H9 (cell line): ENCODE data around the gene DYRK4. TPM values are rescaled to one million over a fixed set of nuclear protein-coding genes. Genes with fewer than 3 reads are reported as not detected.

Source experiments
- DNase-seq: peaks from one replicate; pipeline ENCODE4 v3.0.0-alpha.2; 2017
- H2AFZ ChIP-seq: one replicate; pipeline ENCODE4 v1.6.1; 2013; ENCODE audit warnings: mild to moderate bottlenecking, low read length, control low read depth, moderate library complexity
- H2AK5ac ChIP-seq: 2 replicates; pipeline ENCODE4 v1.6.1; 2013; ENCODE audit warnings: low read length, control low read depth, mixed read lengths; ENCODE audit not compliant: insufficient read length
- H2BK120ac ChIP-seq: one replicate; pipeline ENCODE4 v1.6.1; 2013; ENCODE audit warnings: low read depth, mild to moderate bottlenecking, low read length, control low read depth, inconsistent platforms; ENCODE audit not compliant: poor library complexity, severe bottlenecking
- H2BK12ac ChIP-seq: 2 replicates; pipeline ENCODE4 v1.6.1; 2013; ENCODE audit warnings: low read length, control low read depth, mixed read lengths, low read depth; ENCODE audit not compliant: insufficient read length
- H2BK15ac ChIP-seq: 2 replicates; pipeline ENCODE4 v1.6.1; 2013; ENCODE audit warnings: low read depth, low read length, control low read depth
- H2BK20ac ChIP-seq: one replicate; pipeline ENCODE4 v1.6.1; 2013; ENCODE audit warnings: low read depth, mild to moderate bottlenecking, low read length, control low read depth, inconsistent platforms; ENCODE audit not compliant: poor library complexity, severe bottlenecking
- H2BK5ac ChIP-seq: 2 replicates; pipeline ENCODE4 v1.6.1; 2013; ENCODE audit warnings: low read length, control low read depth, mixed read lengths; ENCODE audit not compliant: insufficient read length
- H3K14ac ChIP-seq: 2 replicates; pipeline ENCODE4 v1.6.1; 2013; ENCODE audit warnings: low read length, control low read depth; ENCODE audit not compliant: insufficient read depth
- H3K18ac ChIP-seq: 2 replicates; pipeline ENCODE4 v1.6.1; 2013; ENCODE audit warnings: low read depth, mild to moderate bottlenecking, mixed read lengths, low read length, control low read depth; ENCODE audit not compliant: insufficient read length
- H3K23ac ChIP-seq: 2 replicates; pipeline ENCODE4 v1.6.1; 2013; ENCODE audit warnings: low read length, control low read depth, mixed read lengths, low read depth; ENCODE audit not compliant: insufficient read length
- H3K23me2 ChIP-seq: 2 replicates; pipeline ENCODE4 v1.6.1; 2013; ENCODE audit warnings: low read depth, mild to moderate bottlenecking, mixed read lengths, low read length, control low read depth; ENCODE audit not compliant: insufficient read length, poor library complexity, severe bottlenecking
- H3K27ac ChIP-seq: 2 replicates; pipeline ENCODE4 v1.5.1; 2013; ENCODE audit warnings: low read length, control low read depth, mixed read lengths, low read depth; ENCODE audit not compliant: insufficient read length
- H3K27me3 ChIP-seq: 2 replicates; pipeline ENCODE4 v1.6.1; 2013; ENCODE audit warnings: low read length, control low read depth, inconsistent platforms; ENCODE audit not compliant: insufficient read depth
- H3K4ac ChIP-seq: 2 replicates; pipeline ENCODE4 v1.6.1; 2013; ENCODE audit warnings: low read depth, mild to moderate bottlenecking, control low read depth, inconsistent platforms, low read length, moderate library complexity
- H3K4me1 ChIP-seq: 2 replicates; pipeline ENCODE4 v1.6.1; 2013; ENCODE audit warnings: low read length, control low read depth, inconsistent platforms; ENCODE audit not compliant: insufficient read depth
- H3K4me2 ChIP-seq: 2 replicates; pipeline ENCODE4 v1.6.1; 2013; ENCODE audit warnings: low read length, control low read depth, mixed read lengths; ENCODE audit not compliant: insufficient read length, insufficient read depth
- H3K56ac ChIP-seq: 2 replicates; pipeline ENCODE4 v1.6.1; 2013; ENCODE audit warnings: low read depth, mild to moderate bottlenecking, mixed read lengths, low read length, control low read depth; ENCODE audit not compliant: insufficient read length
- H3K79me1 ChIP-seq: 2 replicates; pipeline ENCODE4 v1.6.1; 2013; ENCODE audit warnings: low read depth, mild to moderate bottlenecking, moderate library complexity, low read length, control low read depth, inconsistent platforms; ENCODE audit not compliant: insufficient read depth, poor library complexity, severe bottlenecking
- H3K79me2 ChIP-seq: 2 replicates; pipeline ENCODE4 v1.6.1; 2013; ENCODE audit warnings: low read length, control low read depth, inconsistent platforms; ENCODE audit not compliant: insufficient read depth
- H3K9ac ChIP-seq: 2 replicates; pipeline ENCODE4 v1.6.1; 2013; ENCODE audit warnings: low read length, control low read depth, mixed read lengths; ENCODE audit not compliant: insufficient read length; ENCODE audit errors: extremely low read depth
- H3K9me3 ChIP-seq: one replicate; pipeline ENCODE4 v1.6.1; 2013; ENCODE audit warnings: low read depth, low read length, inconsistent platforms; ENCODE audit not compliant: control insufficient read depth
- H3T11ph ChIP-seq: one replicate; pipeline ENCODE4 v1.6.1; 2013; ENCODE audit warnings: mild to moderate bottlenecking, low read length, control low read depth, inconsistent platforms
- H4K20me1 ChIP-seq: one replicate; pipeline ENCODE4 v1.6.1; 2013; ENCODE audit not compliant: control insufficient read depth, insufficient read length, insufficient read depth
- H4K5ac ChIP-seq: 2 replicates; pipeline ENCODE4 v1.6.1; 2013; ENCODE audit warnings: low read depth, mild to moderate bottlenecking, mixed read lengths, low read length, control low read depth; ENCODE audit not compliant: insufficient read length
- H4K8ac ChIP-seq: replicated peaks from 2 replicates; pipeline ENCODE4 v1.6.1; 2013; ENCODE audit warnings: low read length, control low read depth, mixed read lengths, low read depth; ENCODE audit not compliant: insufficient read length
- H4K91ac ChIP-seq: 2 replicates; pipeline ENCODE4 v1.6.1; 2013; ENCODE audit warnings: low read depth, mild to moderate bottlenecking, moderate library complexity, mixed read lengths, low read length, control low read depth; ENCODE audit not compliant: insufficient read length
- H3K27ac Mint-ChIP-seq, 3 experiments: 2 replicates in 2 of 3; 3 replicates in 1 of 3; pipeline ENCODE4 v1.8.0; 2020 to 2021; ENCODE audit warnings: mixed read lengths in 3 of 3, mild to moderate bottlenecking in 1 of 3, moderate library complexity in 1 of 3
- H3K27me3 Mint-ChIP-seq: 2 replicates; pipeline ENCODE4 v1.8.0; 2021; ENCODE audit warnings: low read depth, mild to moderate bottlenecking, moderate library complexity, mixed read lengths
- H3K36me3 Mint-ChIP-seq, 3 experiments: 2 replicates in 2 of 3; 3 replicates in 1 of 3; pipeline ENCODE4 v1.8.0; 2020 to 2021; ENCODE audit warnings: low read depth in 3 of 3, mixed read lengths in 3 of 3; ENCODE audit not compliant: insufficient read depth in 1 of 3
- H3K4me1 Mint-ChIP-seq, 2 experiments: 2 replicates each; pipeline ENCODE4 v1.8.0; 2020; ENCODE audit warnings: mixed read lengths in 2 of 2
- H3K4me3 Mint-ChIP-seq, 2 experiments: 2 replicates in 1 of 2; 3 replicates in 1 of 2; pipeline ENCODE4 v1.8.0; 2020 to 2021; ENCODE audit warnings: mild to moderate bottlenecking in 2 of 2, mixed read lengths in 2 of 2, moderate library complexity in 1 of 2
- H3K9me3 Mint-ChIP-seq, 2 experiments: 2 replicates in 1 of 2; 3 replicates in 1 of 2; pipeline ENCODE4 v1.8.0; 2020; ENCODE audit warnings: mild to moderate bottlenecking in 2 of 2, mixed read lengths in 2 of 2, moderate library complexity in 1 of 2
- WGBS: extraction: QIAGEN DNeasy Blood & Tissue Kit; methylation state at CpG from one replicate; pipeline ENCODE4 v1.1.7; 2013; ENCODE audit warnings: missing lambda C conversion rate, low lambda C conversion rate, mixed read lengths; ENCODE audit not compliant: insufficient read length; ENCODE audit errors: extremely low coverage; 5-methylcytosine and 5-hydroxymethylcytosine counted together
- total RNA-seq: library from RNA; stranded (reverse); gene quantifications from 2 replicates; pipeline ENCODE4 v1.2.1, GENCODE V29; 2021
- TF ChIP-seq, protein P1 (sequence below): fragments of 200-600 bp; sonication (generic); conservative IDR thresholded peaks from 3 replicates; pipeline ENCODE4 v1.8.0; 2021; ENCODE audit warnings: antibody characterized with exemption, mild to moderate bottlenecking

Gene DYRK4
- total RNA-seq, 1 experiment from 2014 or later, result 15.5 TPM

DNA sequence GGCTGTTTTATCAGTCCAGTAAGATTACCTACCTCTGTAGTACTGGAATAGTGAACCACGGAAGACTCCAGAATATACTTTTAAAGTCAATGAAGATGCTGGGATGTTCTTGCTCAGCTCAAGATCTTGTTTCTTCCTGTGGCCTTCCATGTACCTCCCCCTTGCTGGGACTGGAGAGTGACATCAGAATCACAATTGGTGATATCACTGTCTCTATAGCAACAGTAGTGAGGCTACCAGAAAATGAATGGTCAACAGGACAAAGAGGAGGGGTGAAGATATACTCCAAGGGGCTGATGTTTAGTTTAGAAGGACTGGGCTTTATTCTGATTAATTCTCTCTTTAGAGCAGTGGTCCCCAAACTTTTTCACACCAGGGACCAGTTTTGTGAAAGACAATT is 83.0 kb downstream of the DYRK4 start:
- no peak for DNase-seq
- H3K27me3 Mint-ChIP-seq, result no peaks in the 10 kb centered on the region; the same call in 1 of the 2 replicates
- H3K4me1 Mint-ChIP-seq, result peaks cover 16 to 22% of the 10 kb centered on the region in 2 experiments
- Histone ChIP-seq H3K4ac (no peak overlapping the region), H2BK20ac (no peak overlapping the region), H2BK12ac (no peak overlapping the region), H3K27ac (no peak overlapping the region), H3K4me2 (no peak overlapping the region), H3K56ac (no peak overlapping the region), H2BK5ac (no peak overlapping the region), H3T11ph (no peak overlapping the region), H4K5ac (no peak overlapping the region), H2AFZ (no peak overlapping the region), H3K4me1 (no peaks in the 10 kb centered on the region; the same call in 1 of the 2 replicates), H3K79me2 (peaks cover under 1% of the 10 kb centered on the region; the same call in 1 of the 2 replicates), H2AK5ac (no peak overlapping the region), H3K79me1 (no peaks in the 10 kb centered on the region), H3K14ac (no peak overlapping the region), H4K20me1 (no peaks in the 10 kb centered on the region), H2BK120ac (no peak overlapping the region), H3K9me3 (no peaks in the 10 kb centered on the region), H3K27me3 (no peaks in the 10 kb centered on the region), H3K9ac (no peak overlapping the region), H3K23me2 (no peaks in the 10 kb centered on the region), H3K18ac (no peak overlapping the region), H4K91ac (no peak overlapping the region), H2BK15ac (no peak overlapping the region), H4K8ac (no peak overlapping the region), H3K23ac (no peak overlapping the region)
- H3K9me3 Mint-ChIP-seq, result no peaks in the 10 kb centered on the region
- H3K27ac Mint-ChIP-seq, result no peak overlapping the region
- no peak overlapping the region for H3K4me3 Mint-ChIP-seq
- no peaks in the 10 kb centered on the region for H3K36me3 Mint-ChIP-seq
- WGBS, result no CpG with 5 or more reads among the region's 1 CpG
- TF ChIP-seq, protein P1, sequence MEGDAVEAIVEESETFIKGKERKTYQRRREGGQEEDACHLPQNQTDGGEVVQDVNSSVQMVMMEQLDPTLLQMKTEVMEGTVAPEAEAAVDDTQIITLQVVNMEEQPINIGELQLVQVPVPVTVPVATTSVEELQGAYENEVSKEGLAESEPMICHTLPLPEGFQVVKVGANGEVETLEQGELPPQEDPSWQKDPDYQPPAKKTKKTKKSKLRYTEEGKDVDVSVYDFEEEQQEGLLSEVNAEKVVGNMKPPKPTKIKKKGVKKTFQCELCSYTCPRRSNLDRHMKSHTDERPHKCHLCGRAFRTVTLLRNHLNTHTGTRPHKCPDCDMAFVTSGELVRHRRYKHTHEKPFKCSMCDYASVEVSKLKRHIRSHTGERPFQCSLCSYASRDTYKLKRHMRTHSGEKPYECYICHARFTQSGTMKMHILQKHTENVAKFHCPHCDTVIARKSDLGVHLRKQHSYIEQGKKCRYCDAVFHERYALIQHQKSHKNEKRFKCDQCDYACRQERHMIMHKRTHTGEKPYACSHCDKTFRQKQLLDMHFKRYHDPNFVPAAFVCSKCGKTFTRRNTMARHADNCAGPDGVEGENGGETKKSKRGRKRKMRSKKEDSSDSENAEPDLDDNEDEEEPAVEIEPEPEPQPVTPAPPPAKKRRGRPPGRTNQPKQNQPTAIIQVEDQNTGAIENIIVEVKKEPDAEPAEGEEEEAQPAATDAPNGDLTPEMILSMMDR, result no peak
